Mucosa of stomach (tissue), 1 donor: ENCODE results near the gene CALN1.

Experiments
- H3K27me3 ChIP-seq: one replicate; pipeline ENCODE4 v1.7.0; 2013; ENCODE audit warnings: mild to moderate bottlenecking, low read length; ENCODE audit not compliant: control insufficient read depth, insufficient read depth
- H3K36me3 ChIP-seq: one replicate; pipeline ENCODE4 v1.7.0; 2013; ENCODE audit warnings: low read length; ENCODE audit not compliant: control insufficient read depth, insufficient read depth
- H3K4me1 ChIP-seq: one replicate; pipeline ENCODE4 v1.7.0; 2013; ENCODE audit warnings: mild to moderate bottlenecking, low read length; ENCODE audit not compliant: control insufficient read depth, insufficient read depth
- H3K4me3 ChIP-seq: one replicate; pipeline ENCODE4 v1.7.0; 2013; ENCODE audit warnings: low read length
- H3K9ac ChIP-seq: one replicate; pipeline ENCODE4 v1.7.0; 2013; ENCODE audit warnings: mild to moderate bottlenecking, low read length, moderate library complexity
- H3K9me3 ChIP-seq: one replicate; pipeline ENCODE4 v1.7.0; 2013; ENCODE audit warnings: mild to moderate bottlenecking, low read length, moderate library complexity; ENCODE audit not compliant: control insufficient read depth
- donor health status: Pancreatic carcinoma.

CALN1 gene

DNA sequence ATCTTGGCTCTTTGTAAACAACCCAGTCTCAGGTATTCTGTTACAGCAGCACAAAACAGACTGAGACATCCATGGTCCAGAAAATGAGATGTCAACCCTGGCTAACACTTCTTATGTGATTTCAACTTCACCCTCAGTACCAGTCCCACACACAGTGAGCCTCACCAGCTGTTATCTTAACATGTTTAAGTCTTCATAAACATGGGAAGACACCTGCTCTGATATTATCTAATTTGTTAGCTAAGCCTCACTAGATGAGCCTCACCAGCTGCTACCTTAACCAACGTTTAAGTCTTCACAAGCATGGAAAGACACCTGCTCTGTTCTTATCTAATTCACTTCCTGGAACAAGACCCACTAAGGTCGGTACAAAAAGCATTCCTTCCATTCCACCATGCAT lies 130.8 kb downstream of the CALN1 start:
- Histone ChIP-seq H3K4me3 (no peak overlapping the region), H3K4me1 (no peaks in the 10 kb centered on the region)

DNA sequence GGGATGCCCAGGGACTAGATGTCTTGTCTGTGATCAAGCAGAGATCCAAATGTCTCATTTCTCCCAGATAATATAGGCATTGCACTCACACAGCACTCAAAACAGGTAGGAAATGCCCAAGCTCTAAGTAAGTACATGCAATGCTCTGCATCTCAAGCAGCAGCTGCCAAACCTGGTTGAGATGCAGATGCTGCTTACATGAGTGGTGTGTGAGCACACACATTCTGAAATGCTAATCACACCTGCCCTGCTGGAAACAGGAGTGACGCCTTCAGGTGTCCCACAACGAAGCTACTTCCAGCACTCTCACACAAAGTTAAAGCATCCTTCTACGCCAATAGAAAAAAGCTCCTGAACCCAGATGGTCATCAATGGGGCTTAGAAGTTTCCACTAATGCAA lies 132.9 kb downstream of the CALN1 start:
- H3K36me3 ChIP-seq: no peaks in the 10 kb centered on the region
- no peaks in the 10 kb centered on the region for H3K4me1 ChIP-seq

More for the DNA sequence above, 130.8 kb downstream of the CALN1 start:
- no peak overlapping the region for H3K9ac ChIP-seq
- no peaks in the 10 kb centered on the region for H3K9me3 ChIP-seq
- no peaks in the 10 kb centered on the region for H3K36me3 ChIP-seq
- no peaks in the 10 kb centered on the region for H3K27me3 ChIP-seq

DNA sequence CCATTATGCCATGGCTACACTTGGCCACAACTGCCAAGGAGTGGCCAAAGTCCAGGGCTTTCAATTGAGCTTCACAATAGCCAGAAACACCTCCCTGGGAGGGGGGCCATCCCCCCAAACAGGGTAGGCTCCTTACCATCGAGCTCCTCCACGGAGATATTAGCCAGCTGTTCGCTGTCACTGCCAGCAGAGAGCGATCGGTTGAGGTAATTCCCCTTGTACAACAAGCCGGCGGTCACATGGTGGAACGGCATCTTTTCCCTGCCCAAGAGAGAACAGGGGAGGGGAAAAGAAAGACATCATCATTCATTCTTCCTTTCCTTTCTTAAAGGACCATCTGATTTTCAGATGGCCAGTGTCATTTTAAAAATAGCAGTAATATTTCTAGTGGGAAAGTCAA lies 133.6 kb downstream of the CALN1 start:
- H3K27me3 ChIP-seq: no peaks in the 10 kb centered on the region
- no peaks in the 10 kb centered on the region for H3K4me1 ChIP-seq
- no peak overlapping the region for H3K4me3 ChIP-seq
- H3K9me3 ChIP-seq: no peaks in the 10 kb centered on the region
- H3K36me3 ChIP-seq: no peaks in the 10 kb centered on the region
- no peak overlapping the region for H3K9ac ChIP-seq

More for the DNA sequence above, 132.9 kb downstream of the CALN1 start:
- Histone ChIP-seq H3K27me3 (no peaks in the 10 kb centered on the region), H3K4me3 (no peak overlapping the region), H3K9me3 (no peaks in the 10 kb centered on the region), H3K9ac (no peak overlapping the region)

DNA sequence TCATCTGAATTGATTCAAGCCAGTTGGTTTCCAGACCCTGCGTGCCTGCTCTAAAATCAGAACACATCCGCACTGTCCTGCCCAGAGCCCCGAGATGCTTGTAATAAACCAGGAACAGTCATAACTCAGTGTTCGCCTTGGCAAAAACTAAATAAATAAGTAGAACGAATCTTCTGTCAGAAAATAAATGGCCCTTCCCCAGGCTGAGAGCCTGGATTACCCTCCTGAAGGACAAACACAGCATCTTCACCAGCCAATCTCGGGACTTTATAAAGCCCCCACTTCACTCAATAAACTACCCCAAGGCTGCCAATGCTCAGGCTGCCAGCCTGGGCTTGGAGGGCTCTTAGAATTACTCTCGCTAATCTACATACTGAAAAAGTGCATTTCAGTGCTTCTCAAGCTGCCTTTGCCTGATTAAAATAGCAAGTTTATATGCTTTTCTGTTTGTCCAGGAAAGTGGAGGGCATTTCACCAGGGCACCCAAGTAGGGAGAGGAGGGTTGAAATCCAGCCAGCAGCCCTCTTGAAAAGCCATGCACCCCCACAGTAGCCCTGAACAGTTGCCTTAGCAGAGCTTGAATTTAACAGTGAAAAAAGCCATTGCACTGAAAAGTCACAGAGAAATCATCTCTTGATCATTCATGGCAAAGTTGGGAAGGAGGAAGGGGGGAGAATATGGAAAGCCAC lies 136.6 kb downstream of the CALN1 start:
- Histone ChIP-seq H3K9me3 (no peaks in the 10 kb centered on the region), H3K36me3 (no peaks in the 10 kb centered on the region), H3K4me1 (no peaks in the 10 kb centered on the region), H3K9ac (no peak overlapping the region), H3K27me3 (no peaks in the 10 kb centered on the region), H3K4me3 (no peak overlapping the region)

DNA sequence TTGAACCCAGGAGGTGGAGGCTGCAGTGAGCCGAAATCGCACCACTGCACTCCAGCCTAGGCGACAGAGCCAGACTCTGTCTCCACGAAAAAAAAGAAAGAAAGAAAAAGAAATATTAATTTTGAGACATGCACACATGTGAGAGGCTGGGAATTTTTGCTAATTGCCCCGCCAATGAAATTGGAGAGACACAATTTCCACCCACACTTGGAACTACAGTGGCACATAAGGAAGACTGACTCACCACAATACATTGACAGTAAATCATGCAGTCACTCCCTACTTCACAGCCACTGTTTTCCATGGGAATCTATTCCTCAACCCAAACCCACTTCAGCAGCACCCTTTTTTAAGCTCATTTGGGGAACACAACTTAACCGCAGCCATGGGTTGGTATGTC lies 139.7 kb downstream of the CALN1 start:
- H3K9ac ChIP-seq: no peak overlapping the region
- H3K36me3 ChIP-seq: no peaks in the 10 kb centered on the region
- H3K4me3 ChIP-seq: no peak overlapping the region
- no peaks in the 10 kb centered on the region for H3K4me1 ChIP-seq
- H3K9me3 ChIP-seq: no peaks in the 10 kb centered on the region
- no peaks in the 10 kb centered on the region for H3K27me3 ChIP-seq

DNA sequence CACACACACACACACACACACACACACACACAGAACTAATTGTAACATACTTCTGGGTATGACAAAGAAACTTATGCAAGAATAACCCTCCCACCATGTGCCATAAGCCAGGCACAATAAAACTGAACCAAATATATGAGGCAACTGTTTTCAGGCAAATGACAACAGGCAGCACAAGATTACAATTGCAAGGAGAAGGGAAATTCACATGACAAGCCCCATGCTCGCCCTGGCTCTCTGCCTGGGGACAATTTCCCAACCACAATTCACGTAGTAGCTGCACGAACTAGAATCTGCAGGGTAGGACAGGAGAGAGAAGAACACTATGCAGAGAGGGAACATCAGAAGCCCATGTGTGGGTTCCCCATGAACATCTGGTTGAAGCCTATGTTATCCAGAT lies 143.3 kb downstream of the CALN1 start:
- no peak overlapping the region for H3K9ac ChIP-seq

DNA sequence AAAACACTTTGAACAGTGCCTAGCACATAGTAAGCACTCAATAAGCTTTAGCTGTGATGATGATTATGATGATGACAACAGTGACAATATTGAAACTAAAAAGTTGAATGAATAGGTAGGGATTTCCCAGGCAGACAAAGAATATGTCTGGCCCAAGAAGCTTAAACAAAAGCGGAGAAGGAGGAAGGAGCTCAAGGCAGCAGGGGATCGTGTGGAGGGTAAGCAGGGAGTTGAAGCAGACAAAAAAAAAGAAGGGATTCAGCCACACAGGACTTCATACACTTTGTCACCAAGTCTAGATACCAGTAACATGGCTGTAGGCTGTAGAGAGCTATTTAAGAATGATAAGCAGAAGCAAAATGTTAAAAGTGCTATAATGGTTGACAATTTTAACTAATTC lies 144.0 kb downstream of the CALN1 start:
- H3K27me3 ChIP-seq: no peaks in the 10 kb centered on the region
- H3K36me3 ChIP-seq: no peaks in the 10 kb centered on the region

More for the DNA sequence above, 143.3 kb downstream of the CALN1 start:
- no peaks in the 10 kb centered on the region for H3K36me3 ChIP-seq
- H3K27me3 ChIP-seq: no peaks in the 10 kb centered on the region
- H3K4me3 ChIP-seq: no peak overlapping the region
- H3K9me3 ChIP-seq: no peaks in the 10 kb centered on the region
- H3K4me1 ChIP-seq: no peaks in the 10 kb centered on the region

DNA sequence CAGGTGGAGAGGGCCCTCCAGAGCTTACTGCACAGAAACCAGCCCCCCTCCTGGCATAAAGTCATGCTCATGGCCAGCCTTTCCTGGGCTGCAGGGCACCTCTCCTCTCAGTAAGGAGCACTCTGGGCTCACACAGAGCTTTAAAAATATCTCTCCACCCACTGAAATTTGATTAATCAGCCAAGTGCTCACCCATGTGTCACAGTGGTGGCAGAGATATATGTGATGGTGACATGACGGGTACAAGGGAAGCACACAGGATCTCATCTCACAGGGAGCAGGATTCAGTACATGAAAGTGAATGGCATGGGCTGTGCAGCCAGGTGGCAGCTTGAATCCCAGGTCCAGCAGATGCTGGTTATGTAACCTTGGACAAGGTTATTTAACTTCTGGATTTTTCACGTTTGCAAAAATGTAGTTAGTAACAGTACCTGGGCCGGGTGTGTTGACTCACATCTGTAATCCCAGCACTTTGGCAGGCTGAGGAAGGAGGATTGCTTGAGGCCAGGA lies 144.8 kb downstream of the CALN1 start:
- Histone ChIP-seq H3K4me3 (no peak overlapping the region), H3K36me3 (no peaks in the 10 kb centered on the region), H3K9me3 (no peaks in the 10 kb centered on the region), H3K4me1 (no peaks in the 10 kb centered on the region), H3K9ac (no peak overlapping the region), H3K27me3 (no peaks in the 10 kb centered on the region)

More for the DNA sequence above, 144.0 kb downstream of the CALN1 start:
- no peaks in the 10 kb centered on the region for H3K9me3 ChIP-seq
- no peaks in the 10 kb centered on the region for H3K4me1 ChIP-seq
- H3K9ac ChIP-seq: no peak overlapping the region
- no peak overlapping the region for H3K4me3 ChIP-seq

DNA sequence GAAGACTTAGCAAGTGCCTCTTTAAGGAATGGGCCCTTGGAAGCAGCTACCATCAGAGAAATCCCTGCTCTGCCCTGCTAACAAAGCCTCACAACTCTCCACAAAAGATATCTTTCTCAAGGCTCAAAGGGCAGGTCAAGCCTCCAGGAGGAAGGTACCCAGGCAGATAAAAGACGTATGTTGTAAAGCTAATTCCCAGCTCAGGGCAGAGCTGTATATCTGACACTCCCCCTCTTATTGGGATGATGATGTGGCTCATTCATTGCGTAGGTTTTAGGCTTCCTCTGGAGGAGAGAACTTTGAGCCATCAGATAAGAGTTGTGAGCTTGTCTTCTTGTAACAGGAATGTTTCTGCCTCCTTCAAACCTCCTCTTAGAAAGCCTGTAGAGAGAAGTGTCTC lies 145.4 kb downstream of the CALN1 start:
- H3K36me3 ChIP-seq: no peaks in the 10 kb centered on the region
- no peaks in the 10 kb centered on the region for H3K9me3 ChIP-seq
- H3K4me3 ChIP-seq: no peak overlapping the region
- no peaks in the 10 kb centered on the region for H3K27me3 ChIP-seq
- H3K4me1 ChIP-seq: no peaks in the 10 kb centered on the region
- H3K9ac ChIP-seq: no peak overlapping the region

DNA sequence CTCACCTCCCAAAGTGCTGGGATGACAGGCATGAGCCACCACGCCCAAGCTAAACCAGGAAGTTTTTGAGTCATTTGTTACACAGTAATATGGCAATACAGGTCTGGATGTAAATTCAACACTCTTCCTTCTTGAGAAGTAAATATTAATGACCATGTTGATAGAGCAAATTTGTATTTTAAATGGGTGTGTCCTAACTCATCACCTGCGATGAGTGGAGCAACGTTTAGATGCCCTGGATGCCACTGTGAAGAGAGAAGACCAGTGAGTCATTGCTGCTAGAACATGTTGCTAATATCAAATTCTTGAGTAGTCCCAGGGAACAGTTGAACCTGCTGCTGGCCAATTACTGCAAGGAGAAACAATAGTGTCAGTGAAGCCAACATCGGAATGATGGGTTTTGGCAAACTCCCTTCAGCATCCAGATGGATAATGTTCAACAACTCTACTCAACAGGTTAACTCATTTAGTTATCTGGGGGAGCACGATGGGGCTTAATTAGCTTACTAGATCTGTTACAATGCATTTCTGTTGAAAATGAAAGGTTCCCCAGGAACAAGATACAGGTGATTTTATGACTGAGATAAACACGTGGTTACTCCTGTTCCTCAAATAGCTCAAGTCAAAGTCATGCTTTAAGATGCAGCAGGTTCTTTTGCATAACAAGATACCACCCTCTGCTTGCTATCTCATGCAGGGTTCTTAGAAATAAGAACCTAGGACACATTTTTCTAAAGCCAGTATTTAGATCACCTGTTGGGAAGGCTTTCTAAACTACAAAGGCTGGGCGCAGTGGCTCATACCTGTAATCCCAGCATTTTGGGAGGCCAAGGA lies 146.8 kb downstream of the CALN1 start:
- H3K27me3 ChIP-seq: no peaks in the 10 kb centered on the region
- no peaks in the 10 kb centered on the region for H3K4me1 ChIP-seq
- no peak overlapping the region for H3K9ac ChIP-seq
- no peak overlapping the region for H3K4me3 ChIP-seq
- no peaks in the 10 kb centered on the region for H3K36me3 ChIP-seq
- H3K9me3 ChIP-seq: no peaks in the 10 kb centered on the region

DNA sequence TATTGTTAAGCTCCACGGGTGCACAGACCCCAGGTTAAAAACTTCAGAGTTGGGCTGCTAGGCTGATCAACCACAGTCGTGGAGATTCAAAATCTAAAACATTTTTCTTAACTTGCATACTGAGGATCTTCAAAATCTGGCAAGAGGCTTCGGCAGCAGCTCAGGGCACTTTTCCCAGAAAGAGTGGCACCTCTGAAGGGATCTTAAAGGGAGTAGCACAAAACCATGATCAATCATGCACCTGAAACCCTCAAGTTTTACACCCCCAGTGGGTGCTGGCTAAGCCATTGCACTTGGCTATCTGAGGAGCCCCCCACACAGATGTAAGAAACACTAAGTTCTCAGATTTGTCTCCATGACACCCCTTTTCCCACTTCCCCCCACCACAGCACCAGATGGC lies 151.7 kb downstream of the CALN1 start:
- Histone ChIP-seq H3K27me3 (no peaks in the 10 kb centered on the region), H3K9ac (no peak overlapping the region), H3K4me3 (no peak overlapping the region), H3K9me3 (no peaks in the 10 kb centered on the region), H3K4me1 (no peaks in the 10 kb centered on the region), H3K36me3 (no peaks in the 10 kb centered on the region)

DNA sequence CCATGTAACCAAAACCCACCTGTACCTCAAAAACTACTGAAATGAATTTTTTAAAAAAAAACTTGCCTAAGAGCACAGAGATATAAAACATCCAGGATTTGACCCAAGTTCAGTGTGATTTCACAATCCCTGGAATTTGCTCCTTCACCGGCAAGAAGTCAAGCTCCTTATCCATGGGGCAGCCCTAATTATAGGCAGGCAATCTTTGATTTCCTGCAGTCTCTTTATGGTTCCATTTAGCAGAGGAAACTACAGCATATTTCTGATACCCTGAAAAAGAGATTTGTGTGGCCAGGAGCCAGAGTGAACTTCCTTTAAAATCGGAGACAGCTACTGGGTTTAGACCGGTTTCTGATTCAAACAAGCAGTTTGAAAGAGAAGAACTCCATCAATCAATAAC lies 154.1 kb downstream of the CALN1 start:
- Histone ChIP-seq H3K4me1 (no peaks in the 10 kb centered on the region), H3K36me3 (no peaks in the 10 kb centered on the region), H3K9me3 (no peaks in the 10 kb centered on the region), H3K27me3 (no peaks in the 10 kb centered on the region), H3K4me3 (no peak overlapping the region), H3K9ac (no peak overlapping the region)
